ENCODE data around the gene MADCAM1. TPM values are rescaled to one million over a fixed set of nuclear protein-coding genes. Genes with fewer than 3 reads are reported as not detected.

MADCAM1 gene
- total and polyA plus RNA-seq, 7 donors = 0.08 to 1.8 (median 0.33) TPM

DNA sequence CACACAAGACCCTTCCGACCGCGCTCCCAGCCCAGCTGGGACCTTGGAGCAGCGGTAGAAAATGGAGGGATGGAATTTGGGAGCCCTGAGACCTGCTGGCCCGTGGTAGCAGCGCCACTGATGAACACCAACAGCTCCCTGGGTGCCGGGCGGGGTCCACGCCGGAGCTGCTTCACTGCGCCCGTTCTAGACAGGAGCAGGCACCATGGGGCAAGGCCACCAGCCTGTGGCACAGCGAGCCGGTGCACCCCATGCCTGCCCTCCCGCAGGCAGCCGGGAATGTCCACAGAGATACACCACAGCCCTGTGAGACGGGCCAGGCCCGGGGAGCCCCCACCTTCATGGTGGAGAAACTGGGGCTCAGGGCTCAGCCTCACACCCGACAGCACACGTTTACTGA lies 25.6 kb upstream of the MADCAM1 start:
- Histone ChIP-seq H3K9me3 (no peaks in the 10 kb centered on the region), H3K4me3 (no peak overlapping the region), H3K4me1 (peaks cover 7% of the 10 kb centered on the region), H3K36me3 (ENCODE audit: insufficient read depth in 1 of 2, low read depth in 1 of 2) (no peaks in the 10 kb centered on the region), H3K27ac (no peak overlapping the region), H3K27me3 (ENCODE audit: insufficient read depth in 3 of 3, low read length in 2 of 3) (peaks cover 0 to 4% (median 0%) of the 10 kb centered on the region in 3 donors)
- WGBS, 3 donors = 49 to 61% (median 59%) methylated on average over 20 of the region's 20 CpGs
- ATAC-seq (no peak), DNase-seq (peak in 1 of 2 donors; percentile 4)
- intact Hi-C loops (cut with DNase I) = no loop called here
- TF ChIP-seq, protein P1, sequence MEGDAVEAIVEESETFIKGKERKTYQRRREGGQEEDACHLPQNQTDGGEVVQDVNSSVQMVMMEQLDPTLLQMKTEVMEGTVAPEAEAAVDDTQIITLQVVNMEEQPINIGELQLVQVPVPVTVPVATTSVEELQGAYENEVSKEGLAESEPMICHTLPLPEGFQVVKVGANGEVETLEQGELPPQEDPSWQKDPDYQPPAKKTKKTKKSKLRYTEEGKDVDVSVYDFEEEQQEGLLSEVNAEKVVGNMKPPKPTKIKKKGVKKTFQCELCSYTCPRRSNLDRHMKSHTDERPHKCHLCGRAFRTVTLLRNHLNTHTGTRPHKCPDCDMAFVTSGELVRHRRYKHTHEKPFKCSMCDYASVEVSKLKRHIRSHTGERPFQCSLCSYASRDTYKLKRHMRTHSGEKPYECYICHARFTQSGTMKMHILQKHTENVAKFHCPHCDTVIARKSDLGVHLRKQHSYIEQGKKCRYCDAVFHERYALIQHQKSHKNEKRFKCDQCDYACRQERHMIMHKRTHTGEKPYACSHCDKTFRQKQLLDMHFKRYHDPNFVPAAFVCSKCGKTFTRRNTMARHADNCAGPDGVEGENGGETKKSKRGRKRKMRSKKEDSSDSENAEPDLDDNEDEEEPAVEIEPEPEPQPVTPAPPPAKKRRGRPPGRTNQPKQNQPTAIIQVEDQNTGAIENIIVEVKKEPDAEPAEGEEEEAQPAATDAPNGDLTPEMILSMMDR (IDR thresholded peaks at IDR 0.05) = no peak

DNA sequence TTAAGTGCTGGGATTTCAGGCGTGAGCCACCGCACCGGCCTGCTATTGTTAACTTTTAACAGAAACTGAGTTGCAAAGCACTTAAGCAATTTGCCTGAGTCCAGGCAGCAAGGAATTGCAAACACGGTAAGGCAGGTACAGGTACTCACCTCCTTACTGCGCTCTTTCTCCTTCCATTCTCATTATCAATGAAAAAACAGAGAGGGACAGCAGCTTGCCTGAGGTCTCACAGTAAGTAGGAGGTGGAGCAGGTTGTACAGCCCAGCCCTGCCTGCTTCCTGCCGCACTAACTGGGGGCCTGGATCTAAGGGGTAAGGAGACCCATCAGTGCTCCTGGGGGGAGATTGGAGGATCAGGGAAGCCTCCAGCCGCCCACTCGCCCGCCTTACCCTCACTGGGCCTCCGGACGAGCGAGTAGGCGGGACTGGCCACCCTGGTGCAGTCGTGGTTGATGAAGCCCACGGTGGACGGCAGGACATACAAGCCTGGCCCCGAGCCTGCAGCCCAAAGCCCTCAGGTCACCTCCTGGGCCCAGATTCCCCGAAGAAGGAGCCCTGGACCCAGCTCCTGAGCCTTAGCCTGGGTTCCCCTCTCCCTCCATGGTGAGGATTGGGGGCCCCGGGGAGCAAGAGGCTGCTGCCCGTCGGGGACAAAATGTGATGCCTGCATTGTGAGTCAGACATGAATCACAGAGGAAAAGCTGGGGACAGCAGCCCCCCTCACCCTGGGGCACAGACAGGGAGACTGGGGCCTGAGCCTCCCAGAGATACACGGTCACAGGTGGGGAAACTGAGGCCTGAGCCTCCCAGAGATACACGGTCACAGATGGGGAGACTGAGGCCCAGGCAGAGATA lies 24.1 kb upstream of the MADCAM1 start:
- DNase-seq = peak in 1 of 2 donors; percentile 9
- TF ChIP-seq, protein P1 (IDR thresholded peaks at IDR 0.05) = no peak
- H3K4me3 ChIP-seq = no peak overlapping the region
- H3K36me3 ChIP-seq (ENCODE audit: insufficient read depth in 1 of 2, low read depth in 1 of 2) = no peaks in the 10 kb centered on the region
- no peak overlapping the region for H3K27ac ChIP-seq
- peaks cover 7% of the 10 kb centered on the region for H3K4me1 ChIP-seq
- WGBS, 3 donors = 67 to 72% (median 70%) methylated on average over 23 of the region's 23 CpGs
- H3K27me3 ChIP-seq (ENCODE audit: insufficient read depth in 3 of 3, low read length in 2 of 3) = peaks cover 0 to 4% (median 0%) of the 10 kb centered on the region in 3 donors
- H3K9me3 ChIP-seq = no peaks in the 10 kb centered on the region
- intact Hi-C loops (cut with DNase I) = no loop called here
- ATAC-seq = no peak

DNA sequence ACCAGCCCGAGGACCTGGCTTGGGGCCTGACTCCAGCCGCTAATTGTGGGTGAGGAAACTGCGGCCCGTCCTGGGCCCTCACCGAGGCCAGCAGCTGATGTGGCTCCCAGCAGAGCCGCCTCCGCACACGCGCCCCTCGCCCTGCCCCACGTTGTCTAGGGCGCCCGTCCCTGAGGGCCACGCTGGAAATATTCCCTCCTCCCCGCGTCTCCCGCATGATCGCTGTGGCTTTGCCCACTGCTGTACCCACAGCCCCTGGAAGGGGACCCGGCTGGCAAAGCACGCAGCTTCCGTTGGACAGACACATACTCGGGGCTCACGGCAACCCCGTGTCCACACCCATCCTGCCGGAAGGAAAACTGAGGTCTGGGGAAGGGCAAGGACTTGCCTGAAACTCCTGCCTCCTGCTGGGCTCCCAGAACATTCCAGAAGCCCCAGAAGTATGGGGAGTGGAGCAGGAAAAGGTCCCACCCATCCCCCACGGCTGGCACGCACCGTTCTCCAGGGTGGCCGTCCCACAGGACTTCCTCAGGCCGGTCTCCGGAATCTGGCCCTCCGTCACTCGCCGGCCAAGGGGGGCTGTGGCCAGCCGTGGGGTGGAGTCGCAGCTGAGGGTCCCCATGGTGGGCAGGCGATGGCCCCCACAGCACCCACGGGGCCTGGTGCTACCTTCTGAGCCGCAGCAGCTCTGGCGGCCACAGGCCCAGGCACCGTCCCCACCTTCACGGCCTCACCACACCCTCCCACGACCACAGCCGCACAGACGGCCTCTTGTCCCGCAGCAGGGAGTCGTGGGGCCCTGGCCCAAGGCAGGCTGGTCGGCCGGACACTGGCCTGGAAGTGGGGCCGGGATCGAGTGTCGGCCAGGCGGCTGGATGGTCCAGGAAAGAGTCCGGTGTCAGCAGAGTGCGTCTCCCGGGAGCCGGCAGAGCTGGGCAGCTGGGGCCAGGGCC lies 21.9 kb upstream of the MADCAM1 start:
- no peaks in the 10 kb centered on the region for H3K9me3 ChIP-seq
- peak; percentile 74 to 89 (median 83) for ATAC-seq
- no peaks in the 10 kb centered on the region for H3K36me3 ChIP-seq (ENCODE audit: insufficient read depth in 1 of 2, low read depth in 1 of 2)
- peaks cover 7% of the 10 kb centered on the region for H3K4me1 ChIP-seq
- intact Hi-C loops (cut with DNase I) = no loop called here
- H3K27ac ChIP-seq = peak overlapping the region; percentile 78
- 48 to 53% (median 52%) methylated on average over 54 to 57 of the region's 57 CpGs for WGBS, 3 donors
- peak in 1 of 2 donors; percentile 38 for DNase-seq
- peak overlapping the region; percentile 60 for H3K4me3 ChIP-seq
- TF ChIP-seq, protein P1 (IDR thresholded peaks at IDR 0.05) = no peak
- H3K27me3 ChIP-seq (ENCODE audit: insufficient read depth in 3 of 3, low read length in 2 of 3) = peaks cover 0 to 4% (median 0%) of the 10 kb centered on the region in 3 donors

DNA sequence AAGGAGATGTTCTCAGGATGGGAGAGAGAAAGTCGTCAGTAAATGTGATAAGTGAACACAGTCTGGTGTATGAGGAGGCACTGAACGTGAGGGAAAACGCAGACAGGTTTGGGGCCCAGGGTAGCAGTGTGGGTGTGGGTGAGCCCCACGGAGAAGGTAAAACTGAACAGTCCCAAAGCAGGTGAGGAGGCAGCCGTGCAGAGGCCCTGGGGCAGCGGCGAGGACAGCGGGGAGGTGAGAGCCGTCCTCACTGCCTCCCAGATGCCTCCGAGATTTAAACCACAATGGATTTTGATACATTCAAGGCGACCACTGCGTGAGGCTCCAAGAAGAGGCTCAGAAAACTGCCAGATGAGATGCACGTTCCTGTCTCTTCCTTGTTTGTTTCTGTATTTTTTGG lies 20.9 kb upstream of the MADCAM1 start:
- Histone ChIP-seq H3K36me3 (ENCODE audit: insufficient read depth in 1 of 2, low read depth in 1 of 2) (no peaks in the 10 kb centered on the region), H3K4me3 (peak overlapping the region; percentile 60), H3K27me3 (ENCODE audit: insufficient read depth in 3 of 3, low read length in 2 of 3) (peaks cover 0 to 4% (median 0%) of the 10 kb centered on the region in 3 donors), H3K27ac (peak overlapping the region; percentile 78), H3K9me3 (no peaks in the 10 kb centered on the region), H3K4me1 (peaks cover 7% of the 10 kb centered on the region)
- peak in 1 of 2 donors; percentile 4 for DNase-seq
- TF ChIP-seq, protein P1 (IDR thresholded peaks at IDR 0.05) = no peak
- ATAC-seq = peak in 1 of 4 donors; percentile 18
- 77 to 83% (median 77%) methylated on average over 13 of the region's 13 CpGs for WGBS, 3 donors
- intact Hi-C loops (cut with DNase I) = no loop called here

All from psoas muscle (tissue), 8 donors.